ENCODE data around the gene YAF2. TPM values are rescaled to one million over a fixed set of nuclear protein-coding genes. Genes with fewer than 3 reads are reported as not detected.

The YAF2 gene
- total and polyA plus RNA-seq, 2 donors (not counting 1 experiment from before 2014, with no cell fraction given) = 11.6 to 41.9 TPM

DNA sequence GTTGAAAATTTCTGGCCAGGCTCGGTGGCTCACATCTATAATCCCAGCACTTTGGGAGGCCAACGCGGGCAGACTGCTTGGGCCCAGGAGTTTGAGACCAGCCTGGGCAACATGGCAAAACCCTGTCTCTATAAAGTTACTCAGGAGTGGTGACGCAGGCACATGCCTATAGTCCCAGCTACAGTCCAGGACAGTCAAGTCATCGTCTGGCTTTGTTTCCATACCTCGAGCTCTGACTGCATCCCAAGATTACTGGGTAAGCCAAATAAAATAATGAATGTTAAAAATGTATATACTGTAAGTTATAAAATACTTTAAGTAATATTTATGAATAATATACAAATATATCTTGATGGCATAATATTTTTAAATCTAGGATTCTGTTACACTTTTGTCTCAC is 70.3 kb downstream of the YAF2 start:
- 100% methylated on average over 4 of the region's 6 CpGs for WGBS (ENCODE audit: insufficient coverage)

DNA sequence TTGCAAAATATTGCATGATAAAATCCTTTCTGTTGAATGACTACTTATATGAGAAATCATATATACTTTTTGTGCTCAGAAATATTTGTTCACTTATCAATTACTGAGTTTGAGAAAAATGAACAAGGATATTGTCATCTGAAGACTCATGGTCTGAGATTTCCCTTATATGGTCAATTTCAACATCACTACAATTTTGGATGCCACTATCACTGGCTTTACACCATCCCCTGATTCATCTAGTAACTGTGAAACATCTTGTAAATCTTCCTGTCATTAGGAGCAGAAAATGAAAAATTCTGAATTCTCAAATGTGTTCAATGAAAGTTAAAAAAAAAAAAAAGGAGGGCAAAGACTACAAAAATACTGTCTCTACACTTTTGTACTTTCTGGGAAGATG is 71.5 kb downstream of the YAF2 start:
- CTCF ChIA-PET = no interaction called here
- no peak overlapping the region for H3K4me3 Mint-ChIP-seq
- no peak overlapping the region for H2AFZ ChIP-seq (ENCODE audit: insufficient read depth, low read depth, low read length, poor library complexity, severe bottlenecking)
- DNase-seq (no peak), ATAC-seq (ENCODE audit: low read depth) (no peak)
- H3K27ac ChIP-seq (ENCODE audit: low read length in 2 of 2) = no peak overlapping the region
- POLR2A ChIA-PET = no interaction called here
- no peaks in the 10 kb centered on the region for H3K27me3 ChIP-seq (replicated peaks in 1 of 4; ENCODE audit: control extremely low read depth in 1 of 4, control insufficient read depth in 3 of 4, insufficient read depth in 4 of 4, low read length in 3 of 4)
- no peaks in the 10 kb centered on the region for H3K27me3 Mint-ChIP-seq
- intact Hi-C loops (cut with micrococcal nuclease) = no loop called here
- no peak overlapping the region for H3K9ac ChIP-seq (ENCODE audit: low read length)
- H3K9me3 ChIP-seq (ENCODE audit: control extremely low read depth in 1 of 3, control insufficient read depth in 2 of 3, insufficient read depth in 1 of 3, low read length in 2 of 3) = peaks cover 0 to 1% (median 0%) of the 10 kb centered on the region in 3 donors
- peaks cover 6 to 22% of the 10 kb centered on the region in 2 donors for H3K4me1 ChIP-seq (ENCODE audit: control insufficient read depth in 2 of 2, insufficient read depth in 2 of 2, low read length in 2 of 2)
- no peak overlapping the region for H3K27ac Mint-ChIP-seq
- TF ChIP-seq, protein P1, sequence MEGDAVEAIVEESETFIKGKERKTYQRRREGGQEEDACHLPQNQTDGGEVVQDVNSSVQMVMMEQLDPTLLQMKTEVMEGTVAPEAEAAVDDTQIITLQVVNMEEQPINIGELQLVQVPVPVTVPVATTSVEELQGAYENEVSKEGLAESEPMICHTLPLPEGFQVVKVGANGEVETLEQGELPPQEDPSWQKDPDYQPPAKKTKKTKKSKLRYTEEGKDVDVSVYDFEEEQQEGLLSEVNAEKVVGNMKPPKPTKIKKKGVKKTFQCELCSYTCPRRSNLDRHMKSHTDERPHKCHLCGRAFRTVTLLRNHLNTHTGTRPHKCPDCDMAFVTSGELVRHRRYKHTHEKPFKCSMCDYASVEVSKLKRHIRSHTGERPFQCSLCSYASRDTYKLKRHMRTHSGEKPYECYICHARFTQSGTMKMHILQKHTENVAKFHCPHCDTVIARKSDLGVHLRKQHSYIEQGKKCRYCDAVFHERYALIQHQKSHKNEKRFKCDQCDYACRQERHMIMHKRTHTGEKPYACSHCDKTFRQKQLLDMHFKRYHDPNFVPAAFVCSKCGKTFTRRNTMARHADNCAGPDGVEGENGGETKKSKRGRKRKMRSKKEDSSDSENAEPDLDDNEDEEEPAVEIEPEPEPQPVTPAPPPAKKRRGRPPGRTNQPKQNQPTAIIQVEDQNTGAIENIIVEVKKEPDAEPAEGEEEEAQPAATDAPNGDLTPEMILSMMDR (IDR thresholded peaks at IDR 0.05) = no peak
- TF ChIP-seq EZH2 (IDR thresholded peaks at IDR 0.05; ENCODE audit: borderline replicate concordance, insufficient read depth, low read depth, low read length, poor library complexity, severe bottlenecking) = no peak
- peaks cover 28% of the 10 kb centered on the region for H3K79me2 ChIP-seq (ENCODE audit: control insufficient read depth, insufficient read depth, low read length)
- H4K20me1 ChIP-seq (ENCODE audit: control insufficient read depth, insufficient read depth, low read length, poor library complexity, severe bottlenecking) = peaks cover 4% of the 10 kb centered on the region
- H3K4me2 ChIP-seq (replicated peaks; ENCODE audit: low read depth, low read length, poor library complexity, severe bottlenecking) = no peak overlapping the region
- H3K4me1 Mint-ChIP-seq = peaks cover 27% of the 10 kb centered on the region
- no peak overlapping the region for H3K4me3 ChIP-seq (ENCODE audit: control extremely low read depth in 1 of 5, extremely low read depth in 1 of 5, insufficient read depth in 1 of 5, low read depth in 2 of 5, low read length in 4 of 5)
- no peaks in the 10 kb centered on the region for H3K36me3 ChIP-seq (replicated peaks in 1 of 2; ENCODE audit: control extremely low read depth in 1 of 2, control insufficient read depth in 1 of 2, extremely low read depth in 1 of 2, insufficient read depth in 2 of 2, low read length in 1 of 2)
- H3K9me3 Mint-ChIP-seq (ENCODE audit: insufficient read depth) = no peaks in the 10 kb centered on the region

More for the DNA sequence above, 70.3 kb downstream of the YAF2 start:
- Histone ChIP-seq H3K27ac (ENCODE audit: low read length in 2 of 2) (no peak overlapping the region), H3K79me2 (ENCODE audit: control insufficient read depth, insufficient read depth, low read length) (peaks cover 39% of the 10 kb centered on the region), H3K4me2 (replicated peaks; ENCODE audit: low read depth, low read length, poor library complexity, severe bottlenecking) (no peak overlapping the region), H3K4me1 (ENCODE audit: control insufficient read depth in 2 of 2, insufficient read depth in 2 of 2, low read length in 2 of 2) (peaks cover 5 to 18% of the 10 kb centered on the region in 2 donors), H3K9ac (ENCODE audit: low read length) (no peak overlapping the region), H4K20me1 (ENCODE audit: control insufficient read depth, insufficient read depth, low read length, poor library complexity, severe bottlenecking) (peaks cover 4% of the 10 kb centered on the region), H3K36me3 (replicated peaks in 1 of 2; ENCODE audit: control extremely low read depth in 1 of 2, control insufficient read depth in 1 of 2, extremely low read depth in 1 of 2, insufficient read depth in 2 of 2, low read length in 1 of 2) (no peaks in the 10 kb centered on the region), H3K4me3 (ENCODE audit: control extremely low read depth in 1 of 5, extremely low read depth in 1 of 5, insufficient read depth in 1 of 5, low read depth in 2 of 5, low read length in 4 of 5) (no peak overlapping the region), H3K9me3 (ENCODE audit: control extremely low read depth in 1 of 3, control insufficient read depth in 2 of 3, insufficient read depth in 1 of 3, low read length in 2 of 3) (peaks cover 0 to 1% (median 0%) of the 10 kb centered on the region in 3 donors), H2AFZ (ENCODE audit: insufficient read depth, low read depth, low read length, poor library complexity, severe bottlenecking) (no peak overlapping the region), H3K27me3 (replicated peaks in 1 of 4; ENCODE audit: control extremely low read depth in 1 of 4, control insufficient read depth in 3 of 4, insufficient read depth in 4 of 4, low read length in 3 of 4) (no peaks in the 10 kb centered on the region)
- Mint-ChIP-seq H3K27me3 (no peaks in the 10 kb centered on the region), H3K4me3 (no peak overlapping the region), H3K4me1 (peaks cover 27% of the 10 kb centered on the region), H3K27ac (no peak overlapping the region), H3K9me3 (ENCODE audit: insufficient read depth) (no peaks in the 10 kb centered on the region)
- no peak for TF ChIP-seq EZH2 (IDR thresholded peaks at IDR 0.05; ENCODE audit: borderline replicate concordance, insufficient read depth, low read depth, low read length, poor library complexity, severe bottlenecking)
- TF ChIP-seq, protein P1 (IDR thresholded peaks at IDR 0.05) = no peak
- DNase-seq (no peak), ATAC-seq (ENCODE audit: low read depth) (no peak)
- POLR2A ChIA-PET = no interaction called here
- CTCF ChIA-PET = no interaction called here
- intact Hi-C loops (cut with micrococcal nuclease) = no loop called here
